Upper lobe of right lung (tissue), 1 donor: ENCODE results near the gene KRT4. TPM values are rescaled to one million over a fixed set of nuclear protein-coding genes. Genes with fewer than 3 reads are reported as not detected.

Experiments
- ATAC-seq: fragments of 200-7000 bp; cut with Tn5 transposase; one replicate; pipeline ENCODE4 v1.9.1; 2020; ENCODE audit warnings: mild to moderate bottlenecking, moderate library complexity
- DNase-seq: peaks from one replicate; pipeline ENCODE4 v3.0.0-alpha.2; 2020
- H3K27ac ChIP-seq: fragments of 200-600 bp; one replicate; pipeline ENCODE4 v1.8.0; 2022
- H3K27me3 ChIP-seq: fragments of 200-600 bp; one replicate; pipeline ENCODE4 v1.8.0; 2022; ENCODE audit warnings: mild to moderate bottlenecking
- H3K36me3 ChIP-seq: fragments of 200-600 bp; one replicate; pipeline ENCODE4 v1.8.0; 2022
- H3K4me1 ChIP-seq: fragments of 200-600 bp; one replicate; pipeline ENCODE4 v1.8.0; 2022
- H3K4me3 ChIP-seq: fragments of 200-600 bp; one replicate; pipeline ENCODE4 v1.8.0; 2022; ENCODE audit warnings: mild to moderate bottlenecking
- H3K9me3 ChIP-seq: fragments of 200-600 bp; one replicate; pipeline ENCODE4 v1.8.0; 2022
- CTCF ChIP-seq: fragments of 200-600 bp; IDR thresholded peaks from one replicate; pipeline ENCODE4 v1.8.0; 2022; ENCODE audit warnings: antibody characterized with exemption
- intact Hi-C: fragments of 100-400 bp; cut with DNase I; formaldehyde crosslinking; loops from one replicate; pipeline ENCODE4 v1.11.0; 2022
- total RNA-seq: library from RNA; stranded (reverse); fragmentation: NEBNext Ultra II Directional; extraction: Animal tissue kit (Norgen Biotek cat#: 25700); gene quantifications from one replicate; pipeline ENCODE4 v1.2.1, GENCODE V29; 2021
- donor health status: DM: no; HTN: yes; CAD: no; lungs with severe emphysema.

Gene KRT4
- total RNA-seq, 1 donor from 2014 or later, result 6.8 TPM

- Histone ChIP-seq H3K27me3 (peaks cover 16% of the 10 kb centered on the region), H3K4me3 (no peak overlapping the region), H3K27ac (no peak overlapping the region), H3K9me3 (no peaks in the 10 kb centered on the region), H3K4me1 (no peaks in the 10 kb centered on the region), H3K36me3 (no peaks in the 10 kb centered on the region)
- TF ChIP-seq CTCF, result no peak
- intact Hi-C loops, result no loop called here
- no peak for DNase-seq
- peak; percentile 60 for ATAC-seq
Observed at GRCh38 chr12:52847335-52848102, 33.6 kb upstream of the KRT4 start.

- Histone ChIP-seq H3K36me3 (no peaks in the 10 kb centered on the region), H3K27me3 (peaks cover 11% of the 10 kb centered on the region), H3K27ac (no peak overlapping the region), H3K4me1 (no peaks in the 10 kb centered on the region), H3K4me3 (no peak overlapping the region), H3K9me3 (no peaks in the 10 kb centered on the region)
- no peak for TF ChIP-seq CTCF
- no peak for DNase-seq
- intact Hi-C loops, result no loop called here
- no peak for ATAC-seq
Observed at GRCh38 chr12:52846356-52846970, 32.5 kb upstream of the KRT4 start.

- TF ChIP-seq CTCF, result no peak
- Histone ChIP-seq H3K36me3 (no peaks in the 10 kb centered on the region), H3K4me3 (no peak overlapping the region), H3K9me3 (no peaks in the 10 kb centered on the region), H3K27me3 (peaks cover 8% of the 10 kb centered on the region), H3K27ac (no peak overlapping the region), H3K4me1 (no peaks in the 10 kb centered on the region)
- intact Hi-C loops, result no loop called here
- no peak for DNase-seq
- ATAC-seq, result no peak
Observed at GRCh38 chr12:52845946-52846345, 32.0 kb upstream of the KRT4 start.

- Histone ChIP-seq H3K9me3 (no peaks in the 10 kb centered on the region), H3K4me3 (no peak overlapping the region), H3K27ac (no peak overlapping the region), H3K27me3 (peaks cover 13% of the 10 kb centered on the region), H3K4me1 (no peaks in the 10 kb centered on the region), H3K36me3 (no peaks in the 10 kb centered on the region)
- ATAC-seq, result no peak
- intact Hi-C loops, result no loop called here
- TF ChIP-seq CTCF, result no peak
- DNase-seq, result no peak
Observed at GRCh38 chr12:52844386-52844785, 30.5 kb upstream of the KRT4 start.

GRCh38 chr12:52839436-52840105 is 25.7 kb upstream of the KRT4 start:
- H3K36me3 ChIP-seq, result no peaks in the 10 kb centered on the region
- peaks cover 10% of the 10 kb centered on the region for H3K27me3 ChIP-seq
- H3K4me1 ChIP-seq, result no peaks in the 10 kb centered on the region
- ATAC-seq (no peak), DNase-seq (no peak)
- intact Hi-C loops, result no loop called here
- no peak overlapping the region for H3K27ac ChIP-seq
- no peak overlapping the region for H3K4me3 ChIP-seq
- no peak for TF ChIP-seq CTCF
- H3K9me3 ChIP-seq, result no peaks in the 10 kb centered on the region
